ENCODE results near the gene RP9.
A peak's percentile ranks its signal among the peaks of the same experiment; 100 is the strongest.

RP9 gene, protein sequence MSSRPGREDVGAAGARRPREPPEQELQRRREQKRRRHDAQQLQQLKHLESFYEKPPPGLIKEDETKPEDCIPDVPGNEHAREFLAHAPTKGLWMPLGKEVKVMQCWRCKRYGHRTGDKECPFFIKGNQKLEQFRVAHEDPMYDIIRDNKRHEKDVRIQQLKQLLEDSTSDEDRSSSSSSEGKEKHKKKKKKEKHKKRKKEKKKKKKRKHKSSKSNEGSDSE

GRCh38 chr7:33109005-33109757 is at the start of gene RP9:
RP9 (minus strand) TSS chr7:33109404; CDS start chr7:33109372, 32 bp downstream.
- DNase-seq, result no peak

DNA sequence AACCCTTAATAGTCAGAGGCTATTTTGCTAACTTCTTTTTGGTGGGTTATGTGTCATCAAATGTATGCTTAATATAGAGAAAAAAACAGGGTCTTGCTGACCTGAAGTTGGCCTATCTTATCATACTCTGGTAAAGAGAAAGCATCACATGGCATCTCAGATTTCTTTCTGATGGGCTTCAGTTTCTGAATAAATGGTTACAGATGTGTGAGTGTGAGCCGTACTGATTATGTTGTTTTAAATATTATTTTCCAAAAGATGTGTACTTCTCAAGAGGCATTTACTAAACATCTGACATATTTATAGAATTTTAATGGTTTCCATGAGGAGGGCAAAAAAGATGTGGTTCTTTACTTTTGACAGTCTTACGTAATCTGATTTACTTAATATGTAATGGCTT is 48.6 kb upstream of the RP9 start:
- DNase-seq, result no peak

DNA sequence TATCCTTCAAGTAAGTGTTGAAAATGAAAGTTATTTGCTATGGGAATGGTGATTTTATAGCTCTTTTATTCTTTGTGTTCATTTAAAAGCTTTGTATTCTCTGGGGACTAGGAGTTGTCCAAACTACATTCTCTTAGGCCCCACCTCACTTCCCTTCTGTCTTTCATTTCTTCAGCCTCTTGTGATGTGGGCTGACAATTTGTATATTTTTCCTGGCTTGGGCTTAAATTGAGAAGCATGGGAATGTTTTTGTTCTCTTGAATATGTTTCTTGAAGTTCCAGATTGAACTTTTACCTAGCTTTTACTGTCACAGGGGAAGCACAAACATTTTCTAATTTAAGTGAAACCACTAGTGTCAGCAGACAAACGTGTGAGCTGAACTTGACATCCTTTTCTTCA is 48.1 kb upstream of the RP9 start:
- DNase-seq, result no peak

GRCh38 chr7:33156441-33156840 is 47.2 kb upstream of the RP9 start:
- DNase-seq, result no peak

DNA sequence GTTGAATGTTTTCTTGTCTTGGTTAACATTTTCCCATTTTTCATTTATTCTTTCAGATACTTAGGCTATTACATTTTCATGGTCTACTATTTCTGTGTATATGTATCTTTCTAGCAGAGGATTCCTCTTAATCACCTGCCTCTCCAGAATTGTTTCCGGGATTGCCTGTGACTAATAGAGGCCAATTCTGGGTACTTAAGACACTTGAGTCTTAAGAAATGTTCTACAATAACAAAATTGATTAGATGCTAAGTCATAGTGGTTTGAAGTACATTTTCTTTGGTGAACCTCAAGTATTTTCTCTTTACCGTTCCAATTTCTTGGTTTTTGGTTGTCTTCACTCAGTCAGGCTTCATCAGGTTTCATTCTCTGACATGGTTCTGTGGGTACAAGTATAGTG is 46.6 kb upstream of the RP9 start:
- no peak for DNase-seq

- DNase-seq, result no peak
These were observed 42.9 kb upstream of the RP9 start for GRCh38 chr7:33152087-33152486.

- no peak for DNase-seq
These were observed 36.0 kb upstream of the RP9 start for GRCh38 chr7:33145156-33145555.

GRCh38 chr7:33143996-33144718 is 35.0 kb upstream of the RP9 start:
- DNase-seq, result no peak

DNA sequence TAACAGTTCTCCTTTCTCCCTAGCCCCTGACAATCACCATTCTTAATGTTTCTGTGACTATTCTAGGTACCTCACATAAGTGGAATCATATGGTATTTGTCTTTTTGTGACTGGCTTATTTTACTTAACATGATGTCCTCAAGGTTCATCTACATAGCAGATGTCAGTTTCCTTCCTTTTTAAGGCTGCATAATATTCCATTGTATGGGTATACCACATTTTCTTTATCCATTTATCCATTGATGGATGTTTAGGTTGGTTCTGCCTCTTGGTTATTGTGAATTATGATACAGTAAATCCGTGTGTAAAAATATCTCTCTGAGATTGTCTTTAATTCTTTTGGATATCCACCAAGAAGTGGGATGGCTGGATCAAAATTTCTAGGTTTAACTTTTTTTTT is 33.4 kb upstream of the RP9 start:
- no peak for DNase-seq

- no peak for DNase-seq
These were observed 27.9 kb upstream of the RP9 start for GRCh38 chr7:33137103-33137502.

GRCh38 chr7:33130184-33130583 is 21.0 kb upstream of the RP9 start:
- no peak for DNase-seq

GRCh38 chr7:33129806-33130153 is 20.6 kb upstream of the RP9 start:
- no peak for DNase-seq

- DNase-seq, result peak; percentile 77
These were observed 20.0 kb upstream of the RP9 start, which contains the start of gene BBS9 for GRCh38 chr7:33128990-33129805. BBS9 (plus strand) TSS chr7:33129564; CDS start chr7:33146253, 16,689 bp downstream.

DNA sequence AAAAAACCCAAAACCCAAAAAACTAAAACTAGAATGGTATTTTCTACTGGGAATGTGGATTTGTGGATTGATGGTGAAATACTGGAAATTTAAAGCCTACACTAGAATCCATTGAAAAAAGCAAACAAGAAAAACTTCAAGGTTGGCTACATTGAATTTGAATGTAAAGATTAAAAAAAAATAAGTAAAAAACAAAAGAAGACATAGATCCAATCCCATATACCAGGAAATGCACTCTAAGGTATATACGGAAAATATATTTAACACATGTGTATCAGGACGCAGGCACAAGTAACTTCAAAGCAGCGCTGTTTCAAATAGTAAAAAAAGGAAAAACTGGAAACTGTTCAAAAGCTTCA is 19.4 kb upstream of the RP9 start:
- DNase-seq, result no peak

DNA sequence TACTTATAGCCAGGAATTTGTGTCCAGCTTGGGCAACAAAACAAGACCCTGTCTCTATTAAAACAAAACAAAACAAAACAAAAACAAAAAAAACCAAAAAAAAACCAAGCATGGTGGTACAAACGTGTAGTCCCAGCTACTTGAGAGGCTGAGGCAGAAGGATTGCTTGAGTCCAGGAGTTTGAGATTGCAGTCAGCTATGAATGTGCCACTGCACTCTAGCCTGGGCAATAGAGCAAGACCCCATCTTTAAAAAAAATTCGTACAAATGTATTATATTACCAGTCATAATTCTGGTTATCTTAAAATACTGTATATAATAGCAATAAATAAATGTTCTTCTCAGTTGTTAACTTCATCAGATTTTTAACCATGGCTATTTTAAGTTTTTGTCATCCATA is 17.9 kb upstream of the RP9 start:
- no peak for DNase-seq

GRCh38 chr7:33118383-33118782 is 9.2 kb upstream of the RP9 start:
- no peak for DNase-seq

GRCh38 chr7:33114976-33115375 is 5.8 kb upstream of the RP9 start:
- DNase-seq, result no peak

DNA sequence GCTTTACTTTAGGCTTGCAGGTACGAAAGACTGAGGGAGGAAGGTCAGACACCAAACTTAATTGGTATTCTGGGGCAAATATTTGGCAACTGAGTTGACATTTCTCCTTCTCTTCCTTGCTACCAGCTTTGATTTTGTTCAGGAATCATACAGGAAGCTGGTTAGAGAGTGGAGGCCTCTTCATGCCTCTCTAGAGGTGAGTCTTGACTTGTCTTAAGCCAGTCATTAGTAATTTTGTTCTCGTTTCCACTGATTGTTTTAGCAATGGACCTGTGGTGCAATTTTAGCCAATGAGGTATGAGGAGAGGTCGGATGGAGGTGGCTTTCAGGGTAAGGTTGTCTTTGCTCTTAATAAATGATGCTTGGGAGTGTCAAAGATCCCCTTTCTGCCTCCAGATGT is 2.4 kb upstream of the RP9 start:
- DNase-seq, result no peak

- DNase-seq, result no peak
These were observed 594 bp upstream of the RP9 start for GRCh38 chr7:33109758-33110238.

DNA sequence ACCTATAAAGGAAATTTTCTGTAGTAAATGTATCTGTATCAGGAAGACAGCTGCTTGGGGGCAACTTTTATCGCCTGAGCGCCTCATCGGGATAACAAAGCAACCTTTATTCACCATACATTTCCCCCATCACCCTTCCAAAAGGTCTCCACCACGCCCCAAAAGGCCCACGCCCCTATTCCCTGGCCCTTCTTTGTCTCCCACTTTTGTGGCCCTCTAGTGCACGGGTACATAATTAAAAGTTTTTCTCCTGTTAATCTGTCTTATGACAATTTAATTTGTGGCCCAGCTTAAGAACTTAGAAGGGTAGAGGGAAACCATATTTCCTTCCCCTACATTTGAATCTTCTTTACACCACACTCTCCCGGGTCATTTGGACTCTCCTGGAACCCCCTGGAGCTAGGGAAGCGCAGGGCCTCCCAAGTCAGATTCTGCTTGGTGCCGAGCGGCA is 625 bp downstream of the RP9 start:
- DNase-seq, result no peak

DNA sequence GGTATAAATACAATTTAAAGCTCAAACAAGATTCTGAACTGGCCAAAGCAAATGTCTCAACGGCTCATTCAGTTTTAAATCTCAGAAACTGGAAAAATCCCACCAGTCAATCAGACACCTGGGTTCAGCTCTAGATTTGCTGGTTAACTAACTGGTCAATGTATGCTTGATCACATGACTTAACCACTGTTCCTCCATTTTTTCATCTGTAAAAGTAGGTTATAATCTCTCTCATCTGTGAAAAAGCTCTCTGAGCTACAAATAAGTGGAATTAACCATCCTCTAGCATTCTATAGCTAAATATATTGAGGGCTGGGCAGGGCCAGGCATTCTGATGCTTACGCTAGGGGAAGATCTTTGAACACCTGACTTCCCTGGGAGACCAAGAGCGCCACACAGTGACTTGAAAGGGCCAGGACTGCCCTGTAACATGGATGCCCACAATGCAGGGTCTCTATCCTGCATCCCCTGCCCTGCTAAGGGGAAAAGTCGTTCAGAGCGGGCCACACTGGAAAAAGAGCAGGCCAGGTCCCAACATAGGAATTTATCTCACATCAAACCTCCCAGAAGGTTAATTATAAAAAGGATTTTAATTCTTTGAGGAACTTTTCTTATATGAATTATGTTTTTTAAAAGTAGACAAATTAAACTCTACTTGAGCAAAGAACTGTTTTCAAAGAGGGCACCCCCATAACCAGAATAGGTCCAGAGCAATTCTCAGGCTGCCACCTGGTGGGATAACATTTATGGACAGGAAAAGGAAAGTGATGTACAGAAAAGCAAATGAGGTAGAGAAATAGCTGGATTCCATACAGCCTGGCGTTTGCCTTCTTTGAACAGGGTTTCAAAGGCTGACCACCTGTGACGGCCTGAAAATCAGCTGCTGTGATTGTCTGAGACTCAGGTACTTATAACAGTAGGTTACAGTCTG is 1.8 kb downstream of the RP9 start:
- no peak for DNase-seq

DNA sequence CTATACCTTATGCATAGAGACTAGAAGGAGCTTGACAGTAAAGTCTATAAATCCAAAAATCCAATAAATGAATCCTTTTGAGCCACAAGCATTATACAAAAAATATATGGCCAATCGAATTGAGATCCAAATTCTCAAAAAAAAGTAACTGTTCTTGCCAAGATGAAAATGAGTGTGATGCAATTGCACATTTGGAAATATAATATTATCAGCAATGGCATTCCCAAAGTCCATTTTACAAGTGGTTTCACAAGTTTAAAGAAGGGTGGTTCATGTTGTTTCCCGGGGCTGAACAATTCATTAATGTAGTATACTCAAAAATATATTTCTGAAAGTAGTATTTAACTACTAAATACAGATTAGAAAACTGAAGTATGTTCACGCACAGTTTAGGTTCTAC is 7.3 kb downstream of the RP9 start:
- no peak for DNase-seq

All from NCI-H187 treated with DMSO at 0.1 percent for 48 hours (cell line).